Measurements from ENCODE around the gene ZNF722.
"Not testable (repeated sequence)": the region's sequence is repeated elsewhere in the genome, so short reads cannot be mapped to it uniquely, and the experiment has no call there.

ZNF722 gene

DNA sequence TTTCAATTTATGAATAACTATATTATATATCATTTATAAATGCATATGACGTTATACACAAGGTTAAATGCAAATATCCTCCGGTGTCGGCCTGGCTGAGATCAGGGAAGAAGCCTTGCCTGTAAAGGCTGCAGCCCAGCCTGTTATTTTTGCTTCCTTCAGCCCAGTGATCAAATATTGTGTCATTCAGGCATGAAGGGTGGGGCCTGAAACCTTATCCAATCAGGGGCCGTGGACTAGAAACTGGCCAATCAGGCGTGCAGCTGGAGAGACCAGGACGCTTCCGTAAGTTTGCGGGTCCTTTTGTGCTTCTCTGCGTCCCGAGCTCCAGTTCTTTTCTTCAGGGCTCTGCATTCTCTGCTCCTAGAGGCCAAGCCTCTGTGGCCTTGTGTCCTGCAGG, at the start of gene ZNF722:
Gene ZNF722 (plus strand): TSS at position 301 of the 400 bp plus-strand sequence. CDS start 113 bp downstream, outside the sequence.
- no peak for DNase-seq (ENCODE audit: low spot score)

DNA sequence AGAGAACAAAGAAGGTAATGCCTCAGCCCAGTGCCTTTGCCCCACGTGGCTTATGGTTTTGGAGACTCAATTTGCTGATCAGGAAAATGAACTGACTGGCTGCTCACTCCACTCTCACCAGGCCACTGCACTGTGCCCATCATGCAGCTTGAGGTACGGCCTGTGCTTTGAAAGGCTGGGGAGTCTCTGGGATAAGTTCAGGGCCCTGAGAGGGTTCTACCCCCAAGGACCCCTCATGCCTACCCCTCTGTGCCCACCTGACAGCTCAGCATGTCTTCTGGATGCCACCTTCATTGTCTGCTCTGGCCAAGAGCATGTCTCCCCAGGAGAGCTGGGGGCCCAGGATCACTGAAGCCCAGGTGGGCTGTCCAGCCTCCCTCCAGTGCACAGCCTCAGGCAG, 45.5 kb upstream of the ZNF722 start:
- DNase-seq (ENCODE audit: low spot score) = no peak

DNA sequence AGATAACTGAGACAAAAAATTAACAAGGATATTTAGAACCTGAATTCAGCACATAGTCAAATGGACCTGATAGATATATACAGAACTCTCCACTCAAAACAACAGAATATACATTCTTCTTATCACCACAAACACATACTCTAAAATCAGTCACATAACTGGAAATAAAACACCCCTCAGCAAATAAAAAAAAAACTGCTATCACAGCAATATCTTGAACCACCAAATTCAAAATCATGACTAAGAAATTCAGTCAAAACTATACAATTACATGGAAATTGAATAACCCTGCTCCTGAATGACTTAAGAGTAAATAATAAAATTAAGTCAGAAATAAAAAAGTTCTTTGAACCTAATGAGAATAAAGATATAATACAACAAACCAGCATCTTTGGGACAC, 30.0 kb upstream of the ZNF722 start:
- DNase-seq (ENCODE audit: low spot score) = no peak

DNA sequence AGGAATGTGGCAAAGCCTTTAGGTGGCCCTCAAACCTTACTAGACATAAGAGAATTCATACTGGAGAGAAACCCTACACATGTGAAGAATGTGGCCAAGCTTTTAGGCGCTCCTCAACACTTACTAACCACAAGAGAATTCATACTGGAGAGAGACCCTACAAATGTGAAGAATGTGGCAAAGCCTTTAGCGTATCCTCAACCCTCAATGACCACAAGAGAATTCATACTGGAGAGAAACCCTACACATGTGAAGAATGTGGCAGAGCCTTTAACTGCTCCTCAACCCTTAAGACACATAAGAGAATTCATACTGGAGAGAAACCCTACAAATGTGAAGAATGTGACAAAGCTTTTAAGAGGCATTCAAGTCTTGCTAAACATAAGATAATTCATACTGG, 16.8 kb downstream of the ZNF722 start:
- DNase-seq (ENCODE audit: low spot score) = not testable (repeated sequence)

DNA sequence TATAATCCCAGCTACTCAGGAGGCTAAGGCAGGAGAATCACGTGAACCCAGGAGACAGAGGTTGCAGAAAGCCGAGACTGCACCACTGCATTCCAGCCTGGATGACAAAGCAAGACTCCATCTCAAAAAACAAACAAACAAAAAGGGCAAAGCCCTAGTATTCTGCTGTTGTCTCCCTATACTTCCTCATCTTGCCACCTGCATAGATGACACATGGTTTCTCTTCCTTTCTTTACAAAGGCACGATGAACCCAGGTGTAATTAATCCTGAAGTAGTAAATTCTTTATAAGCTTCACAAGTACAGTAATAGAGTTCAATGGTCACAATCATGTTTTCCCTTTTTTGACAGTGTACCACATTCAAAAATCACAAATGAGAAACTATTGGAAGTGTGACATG, 36.7 kb downstream of the ZNF722 start:
- no peak for DNase-seq (ENCODE audit: low spot score)

DNA sequence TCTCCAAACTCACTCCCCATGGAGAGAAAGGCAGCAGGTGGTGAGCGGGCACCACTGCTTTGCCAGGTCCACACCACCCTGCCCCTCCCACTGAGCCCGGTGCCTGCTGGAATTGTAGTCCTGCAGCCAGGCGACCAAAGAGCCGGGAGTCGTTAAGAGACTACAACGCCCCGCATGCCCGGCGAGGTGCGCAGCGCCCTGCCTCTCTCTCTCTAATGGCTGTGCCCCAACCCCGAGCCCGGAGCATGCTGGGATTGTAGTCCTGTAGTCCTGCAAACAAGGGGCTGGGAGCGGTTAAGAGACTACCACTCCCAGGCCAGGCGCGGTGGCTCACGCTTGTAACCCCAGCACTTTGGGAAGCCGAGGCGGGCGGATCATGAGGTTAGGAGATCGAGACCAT, 38.4 kb downstream of the ZNF722 start:
- DNase-seq (ENCODE audit: low spot score) = no peak

DNA sequence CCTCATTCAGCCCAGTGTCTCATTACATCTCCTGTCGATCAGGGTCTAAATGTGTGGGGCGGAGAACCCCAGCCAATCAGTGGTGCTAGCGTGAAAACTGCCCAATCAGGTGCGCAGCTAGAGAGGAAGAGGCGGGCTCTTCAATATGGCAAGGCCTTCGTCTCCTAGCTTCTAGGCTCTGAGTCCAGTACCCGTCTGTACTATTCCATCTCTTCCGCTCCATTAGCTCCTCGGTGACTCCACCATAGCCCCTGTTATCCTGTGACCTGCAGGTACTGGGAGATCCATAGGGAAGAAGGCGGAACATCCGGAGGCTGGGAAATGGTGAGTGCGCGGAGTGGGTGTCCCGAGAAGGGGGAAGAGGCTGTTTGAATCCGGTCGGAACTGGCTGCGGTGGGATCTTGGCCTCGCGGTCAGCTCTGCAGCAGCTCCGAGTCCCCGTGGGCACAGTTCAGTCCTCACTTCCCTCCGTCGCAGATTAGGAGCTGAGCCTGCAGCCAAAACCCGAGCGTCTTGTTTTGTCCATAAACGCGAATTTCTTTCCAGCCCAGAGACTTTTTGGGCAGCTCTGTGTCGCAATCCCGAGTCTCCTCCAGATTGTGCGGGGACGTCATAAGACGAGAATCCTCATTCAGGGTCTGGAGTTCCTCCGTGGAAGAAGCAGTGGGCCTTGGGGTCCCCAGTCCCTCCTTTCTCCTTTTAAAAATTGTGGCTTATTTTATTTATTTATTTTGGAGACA, 46.8 kb downstream of the ZNF722 start, which contains the start of gene ZNF727:
Gene ZNF727 (plus strand): TSS at position 134 of the 740 bp plus-strand sequence. CDS start 188 bp downstream, at position 322.
- DNase-seq (ENCODE audit: low spot score) = peak; percentile 92

DNA sequence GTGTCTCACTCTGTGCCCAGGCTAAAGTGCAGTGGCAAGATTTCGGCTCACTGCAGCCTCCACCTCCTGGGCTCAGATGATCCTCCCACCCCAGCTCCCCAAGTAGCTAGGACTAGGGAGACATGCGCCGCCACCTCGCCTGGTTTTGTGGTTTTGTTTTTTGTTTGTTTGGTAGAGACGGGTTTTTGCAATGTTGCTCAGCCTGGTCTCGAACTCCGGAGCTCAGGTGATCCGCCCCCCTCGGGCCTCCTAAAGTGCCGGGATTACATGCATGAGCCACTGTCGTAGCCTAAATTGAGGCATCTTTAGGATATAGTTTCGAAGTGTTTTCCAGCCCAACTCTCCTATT, 47.4 kb downstream of the ZNF722 start:
- DNase-seq (ENCODE audit: low spot score) = no peak

All from Ammon's horn (tissue), 1 donor.